Activated T-helper 1 cell treated with anti-CD3 and anti-CD28 coated beads, Interleukin-2, amount 50 U/mL, for 16 hours (primary cell): Measurements from ENCODE around the gene MAPK12.

Source experiments
- DNase-seq, 2 donors: peaks; one replicate each; pipeline ENCODE4 v3.0.0-alpha.2; 2020; ENCODE audit warnings: low read depth in 1 of 2, low spot score in 1 of 2

The MAPK12 gene

GRCh38 chr22:50299785-50300619 lies 38.5 kb upstream of the MAPK12 start:
- DNase-seq: no peak

- no peak for DNase-seq
Measured at GRCh38 chr22:50298937-50299784, 37.7 kb upstream of the MAPK12 start.

- no peak for DNase-seq
Measured at GRCh38 chr22:50298266-50298637, 36.8 kb upstream of the MAPK12 start.

GRCh38 chr22:50297510-50298265 lies 36.2 kb upstream of the MAPK12 start:
- no peak for DNase-seq

GRCh38 chr22:50296658-50297490 lies 35.4 kb upstream of the MAPK12 start:
- no peak for DNase-seq

- no peak for DNase-seq
Measured at GRCh38 chr22:50294319-50294656, 32.8 kb upstream of the MAPK12 start.

GRCh38 chr22:50293441-50294318 lies 32.2 kb upstream of the MAPK12 start:
- no peak for DNase-seq

- no peak for DNase-seq
Measured at GRCh38 chr22:50292643-50293440, 31.4 kb upstream of the MAPK12 start.

GRCh38 chr22:50289942-50290630 lies 28.6 kb upstream of the MAPK12 start:
- no peak for DNase-seq

GRCh38 chr22:50289151-50289941 lies 27.9 kb upstream of the MAPK12 start:
- DNase-seq: no peak

GRCh38 chr22:50287731-50288130 lies 26.2 kb upstream of the MAPK12 start:
- no peak for DNase-seq

GRCh38 chr22:50286701-50287318 lies 25.3 kb upstream of the MAPK12 start:
- no peak for DNase-seq

GRCh38 chr22:50286275-50286674 lies 24.8 kb upstream of the MAPK12 start:
- DNase-seq: no peak

GRCh38 chr22:50285568-50286229 lies 24.2 kb upstream of the MAPK12 start:
- no peak for DNase-seq

GRCh38 chr22:50284479-50284878 lies 23.0 kb upstream of the MAPK12 start:
- no peak for DNase-seq

- no peak for DNase-seq
Measured at GRCh38 chr22:50283821-50284220, 22.3 kb upstream of the MAPK12 start.
